Mesenchymal stem cell (in vitro differentiated cells and primary cell): ENCODE results near the gene RABL2A. TPM values are rescaled to one million over a fixed set of nuclear protein-coding genes. Genes with fewer than 3 reads are reported as not detected.
"Not testable (repeated sequence)": the region's sequence is repeated elsewhere in the genome, so short reads cannot be mapped to it uniquely, and the experiment has no call there.

Source experiments
- DNase-seq: peaks from one replicate; pipeline ENCODE4 v3.0.0-alpha.2; 2013
- H2AFZ ChIP-seq: one replicate; pipeline ENCODE4 v1.6.1; 2013; ENCODE audit warnings: low read depth, mild to moderate bottlenecking, control low read depth, inconsistent platforms, low read length, moderate library complexity
- H2AK5ac ChIP-seq: 2 replicates; pipeline ENCODE4 v1.6.1; 2013; ENCODE audit warnings: low read length, moderate library complexity, mild to moderate bottlenecking, inconsistent platforms; ENCODE audit not compliant: severe bottlenecking
- H2BK120ac ChIP-seq: one replicate; pipeline ENCODE4 v1.6.1; 2013; ENCODE audit warnings: low read depth, mild to moderate bottlenecking, inconsistent platforms, low read length, moderate library complexity
- H2BK12ac ChIP-seq, 2 experiments: one replicate each; pipeline ENCODE4 v1.6.1; 2013; ENCODE audit warnings: inconsistent platforms in 2 of 2, low read length in 2 of 2, mild to moderate bottlenecking in 2 of 2, moderate library complexity in 2 of 2, control low read depth in 1 of 2
- H2BK15ac ChIP-seq: one replicate; pipeline ENCODE4 v1.6.1; 2013; ENCODE audit warnings: mild to moderate bottlenecking, low read depth, inconsistent platforms; ENCODE audit not compliant: poor library complexity, severe bottlenecking
- H2BK5ac ChIP-seq: 2 replicates; pipeline ENCODE4 v1.6.1; 2013; ENCODE audit warnings: low read depth, mild to moderate bottlenecking, low read length, control low read depth, inconsistent platforms; ENCODE audit not compliant: poor library complexity, severe bottlenecking
- H3K14ac ChIP-seq, 2 experiments: one replicate each; pipeline ENCODE4 v1.6.1; 2013; ENCODE audit warnings: inconsistent platforms in 2 of 2, low read length in 2 of 2, control low read depth in 1 of 2, mild to moderate bottlenecking in 1 of 2, moderate library complexity in 1 of 2
- H3K18ac ChIP-seq, 2 experiments: one replicate each; pipeline ENCODE4 v1.6.1; 2013; ENCODE audit warnings: inconsistent platforms in 2 of 2, low read length in 2 of 2, control low read depth in 1 of 2, low read depth in 1 of 2, mild to moderate bottlenecking in 1 of 2
- H3K23ac ChIP-seq, 2 experiments: one replicate each; pipeline ENCODE4 v1.6.1; 2013; ENCODE audit warnings: inconsistent platforms in 2 of 2, low read length in 2 of 2, mild to moderate bottlenecking in 2 of 2, moderate library complexity in 2 of 2, control low read depth in 1 of 2
- H3K27ac ChIP-seq: 2 replicates; pipeline ENCODE4 v1.5.1; 2013; ENCODE audit warnings: mild to moderate bottlenecking, moderate library complexity, low read length, control low read depth, inconsistent platforms; ENCODE audit not compliant: poor library complexity, severe bottlenecking
- H3K27me3 ChIP-seq, 2 experiments: 2 replicates each; pipeline versions ENCODE4 v1.6.1 to v1.7.0; 2013; ENCODE audit warnings: low read length in 2 of 2, mild to moderate bottlenecking in 2 of 2, moderate library complexity in 2 of 2, control low read depth in 1 of 2, inconsistent platforms in 1 of 2; ENCODE audit not compliant: control insufficient read depth in 1 of 2, insufficient read depth in 1 of 2
- H3K36me3 ChIP-seq, 2 experiments: 2 replicates each; pipeline versions ENCODE4 v1.6.1 to v1.7.0; 2013; ENCODE audit warnings: low read length in 2 of 2, control low read depth in 1 of 2, inconsistent platforms in 1 of 2, low read depth in 1 of 2, mild to moderate bottlenecking in 1 of 2; ENCODE audit not compliant: insufficient read depth in 2 of 2, control insufficient read depth in 1 of 2
- H3K4ac ChIP-seq, 2 experiments: one replicate each; pipeline ENCODE4 v1.6.1; 2013; ENCODE audit warnings: inconsistent platforms in 2 of 2, low read length in 2 of 2, mild to moderate bottlenecking in 2 of 2, moderate library complexity in 2 of 2, control low read depth in 1 of 2, low read depth in 1 of 2
- H3K4me1 ChIP-seq: 2 replicates; pipeline ENCODE4 v1.6.1; 2013; ENCODE audit warnings: low read depth, low read length, control low read depth; ENCODE audit not compliant: control insufficient read depth, insufficient read depth
- H3K4me2 ChIP-seq: 2 replicates; pipeline ENCODE4 v1.6.1; 2013; ENCODE audit warnings: low read length, mild to moderate bottlenecking, inconsistent platforms; ENCODE audit not compliant: poor library complexity, severe bottlenecking
- H3K4me3 ChIP-seq, 2 experiments: 2 replicates each; pipeline versions ENCODE4 v1.5.1 to v1.7.0; 2013; ENCODE audit warnings: low read length in 2 of 2, mild to moderate bottlenecking in 2 of 2, control low read depth in 1 of 2, low read depth in 1 of 2; ENCODE audit not compliant: insufficient read depth in 1 of 2
- H3K79me1 ChIP-seq: replicated peaks from 2 replicates; pipeline ENCODE4 v1.6.1; 2013; ENCODE audit warnings: mild to moderate bottlenecking, control low read depth, low read length, inconsistent platforms; ENCODE audit not compliant: poor library complexity, severe bottlenecking
- H3K9ac ChIP-seq: 2 replicates; pipeline ENCODE4 v1.7.0; 2013; ENCODE audit warnings: mild to moderate bottlenecking, low read length, moderate library complexity
- H3K9me3 ChIP-seq: 2 replicates; pipeline ENCODE4 v1.7.0; 2013; ENCODE audit warnings: mild to moderate bottlenecking, low read length; ENCODE audit not compliant: control insufficient read depth
- H4K8ac ChIP-seq: one replicate; pipeline ENCODE4 v1.6.1; 2013; ENCODE audit warnings: inconsistent platforms, mild to moderate bottlenecking, low read length, moderate library complexity
- H4K91ac ChIP-seq: one replicate; pipeline ENCODE4 v1.6.1; 2013; ENCODE audit warnings: mild to moderate bottlenecking, low read length, inconsistent platforms
- WGBS: methylation state at CpG from one replicate; pipeline ENCODE4 v1.1.7; 2013; ENCODE audit warnings: mixed read lengths; 5-methylcytosine and 5-hydroxymethylcytosine counted together
- polyA plus RNA-seq, 2 experiments: library from polyadenylated mRNA; stranded (reverse); fragments of 200-250 nt; gene quantifications; one replicate each; pipeline ENCODE4 v1.2.3, GENCODE V29; 2013

RABL2A gene
- polyA plus RNA-seq (2013, experiment 1 of 2) = 8.4 TPM
- polyA plus RNA-seq (2013, experiment 2 of 2) = 7.7 TPM

GRCh38 chr2:113626616-113627330, at the start of gene RABL2A:
Gene RABL2A (plus strand): TSS chr2:113627266. CDS start chr2:113628607, 1,341 bp downstream.
- not testable (repeated sequence) for H3K79me1 ChIP-seq, H3K36me3 ChIP-seq, H2BK120ac ChIP-seq, H3K9me3 ChIP-seq, H2BK15ac ChIP-seq, H3K4ac ChIP-seq, H4K8ac ChIP-seq, H4K91ac ChIP-seq, H3K18ac ChIP-seq, H2BK5ac ChIP-seq, H3K27me3 ChIP-seq, H3K27ac ChIP-seq, H3K4me1 ChIP-seq, H3K14ac ChIP-seq, H2AK5ac ChIP-seq, H2AFZ ChIP-seq, H3K23ac ChIP-seq, H2BK12ac ChIP-seq
- Histone ChIP-seq H3K4me2 (peak within 1 kb of the TSS; percentile 51), H3K9ac (peak within 1 kb of the TSS; percentile 84), H3K4me3 (peak within 1 kb of the TSS; percentile 63 to 80)
- 0% methylated on average over 3 of the region's 51 CpGs for WGBS
- peak; percentile 67 for DNase-seq

- H3K18ac ChIP-seq, H3K27ac ChIP-seq, H2BK12ac ChIP-seq, H4K8ac ChIP-seq, H2BK15ac ChIP-seq, H4K91ac ChIP-seq, H2BK5ac ChIP-seq, H3K9ac ChIP-seq, H2AFZ ChIP-seq, H3K79me1 ChIP-seq, H3K14ac ChIP-seq, H2BK120ac ChIP-seq, H3K9me3 ChIP-seq, DNase-seq, H3K4me2 ChIP-seq, H3K4ac ChIP-seq, H3K36me3 ChIP-seq, H3K4me3 ChIP-seq, H3K27me3 ChIP-seq, H3K4me1 ChIP-seq, H3K23ac ChIP-seq, H2AK5ac ChIP-seq: not testable (repeated sequence)
- WGBS = no CpG with 5 or more reads among the region's 5 CpGs
These were observed 48.6 kb upstream of the RABL2A start for GRCh38 chr2:113578508-113578907.

GRCh38 chr2:113582473-113582872, 44.6 kb upstream of the RABL2A start:
- H4K91ac ChIP-seq = peak overlapping the region; percentile 90
- H3K4me1 ChIP-seq, H3K27ac ChIP-seq, H2AFZ ChIP-seq, H3K23ac ChIP-seq, H3K4ac ChIP-seq, H2BK5ac ChIP-seq, H3K79me1 ChIP-seq, H3K4me2 ChIP-seq, H3K36me3 ChIP-seq, H3K9me3 ChIP-seq, DNase-seq, H3K27me3 ChIP-seq, H3K14ac ChIP-seq, H2BK120ac ChIP-seq, H3K4me3 ChIP-seq, H2BK15ac ChIP-seq: not testable (repeated sequence)
- WGBS = no CpG with 5 or more reads among the region's 3 CpGs
- H2AK5ac ChIP-seq = peak overlapping the region; percentile 48
- peak overlapping the region; percentile 2 for H3K9ac ChIP-seq
- H3K18ac ChIP-seq = peak overlapping the region; percentile 33 to 48
- H2BK12ac ChIP-seq = peak overlapping the region; percentile 51 to 84
- H4K8ac ChIP-seq = peak overlapping the region; percentile 72

GRCh38 chr2:113583521-113584225, 43.4 kb upstream of the RABL2A start:
- not testable (repeated sequence) for H3K27ac ChIP-seq, H2AK5ac ChIP-seq, H3K4me1 ChIP-seq, H3K79me1 ChIP-seq, H2BK5ac ChIP-seq, H3K9me3 ChIP-seq, H3K36me3 ChIP-seq, H3K27me3 ChIP-seq
- peak overlapping the region; percentile 92 for H2BK15ac ChIP-seq
- peak overlapping the region; percentile 97 for H2AFZ ChIP-seq
- H3K9ac ChIP-seq = peak overlapping the region; percentile 86
- H2BK12ac ChIP-seq = peak overlapping the region in 1 of 2 experiments; percentile 86
- peak overlapping the region in 1 of 2 experiments; percentile 99 for H3K14ac ChIP-seq
- H4K91ac ChIP-seq = peak overlapping the region; percentile 97
- H3K4me2 ChIP-seq = peak overlapping the region; percentile 88
- peak overlapping the region; percentile 63 to 84 for H3K4me3 ChIP-seq
- peak overlapping the region; percentile 55 to 90 for H3K18ac ChIP-seq
- peak; percentile 71 for DNase-seq
- peak overlapping the region; percentile 98 for H4K8ac ChIP-seq
- H3K4ac ChIP-seq = peak overlapping the region; percentile 69 to 84
- 2% methylated on average over 23 of the region's 63 CpGs for WGBS
- peak overlapping the region in 1 of 2 experiments; percentile 20 for H3K23ac ChIP-seq
- H2BK120ac ChIP-seq = peak overlapping the region; percentile 93
